Liver (tissue), 3 donors: ENCODE measurements around the gene CSNK1D.

Experiments used
- CTCF ChIP-seq: fragments of 150-350 bp; IDR thresholded peaks from 2 replicates; pipeline ENCODE4 v1.5.1; 2017; ENCODE audit warnings: improper control_type of control experiment, low read depth, low read length; ENCODE audit not compliant: missing input control
- EGR1 ChIP-seq, 2 donors: IDR thresholded peaks; 2 replicates each; pipeline ENCODE4 v1.6.1; 2016 to 2018; ENCODE audit warnings: antibody characterized with exemption in 2 of 2, low read depth in 2 of 2
- HNF4G ChIP-seq: IDR thresholded peaks from 2 replicates; pipeline ENCODE4 v1.6.1; 2016; ENCODE audit warnings: antibody characterized with exemption
- JUND ChIP-seq, 2 donors: IDR thresholded peaks; 2 replicates each; pipeline ENCODE4 v1.6.1; 2016; ENCODE audit warnings: antibody characterized with exemption in 2 of 2
- MAX ChIP-seq: IDR thresholded peaks from 2 replicates; pipeline ENCODE4 v1.6.1; 2016; ENCODE audit warnings: antibody characterized with exemption
- RAD21 ChIP-seq, 2 donors: IDR thresholded peaks; 2 replicates each; pipeline ENCODE4 v1.6.1; 2016; ENCODE audit warnings: antibody characterized with exemption in 2 of 2, mild to moderate bottlenecking in 2 of 2
- RXRA ChIP-seq, 2 donors: IDR thresholded peaks; 2 replicates each; pipeline ENCODE4 v1.6.1; 2017 to 2018; ENCODE audit warnings: antibody characterized with exemption in 2 of 2, mild to moderate bottlenecking in 1 of 2
- TAF1 ChIP-seq: conservative IDR thresholded peaks from 2 replicates; pipeline ENCODE4 v1.6.1; 2016; ENCODE audit warnings: antibody characterized with exemption, mild to moderate bottlenecking
- YY1 ChIP-seq: IDR thresholded peaks from 2 replicates; pipeline ENCODE4 v1.6.1; 2016; ENCODE audit warnings: antibody characterized with exemption, mild to moderate bottlenecking
- TF ChIP-seq, protein P1 (sequence below): IDR thresholded peaks from 2 replicates; pipeline ENCODE4 v1.6.1; 2016; ENCODE audit warnings: antibody characterized with exemption
- TF ChIP-seq, protein P2 (sequence below): IDR thresholded peaks from 2 replicates; pipeline ENCODE4 v1.6.1; 2016; ENCODE audit warnings: antibody characterized with exemption, mild to moderate bottlenecking
- donor health status: healthy.
- donor health status: healthy.

GRCh38 chr17:82224666-82225065 lies 48.8 kb downstream of the CSNK1D start:
- TF ChIP-seq CTCF: no peak
- TF ChIP-seq, protein P1, sequence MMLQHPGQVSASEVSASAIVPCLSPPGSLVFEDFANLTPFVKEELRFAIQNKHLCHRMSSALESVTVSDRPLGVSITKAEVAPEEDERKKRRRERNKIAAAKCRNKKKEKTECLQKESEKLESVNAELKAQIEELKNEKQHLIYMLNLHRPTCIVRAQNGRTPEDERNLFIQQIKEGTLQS: no peak
- TF ChIP-seq RAD21 (IDR thresholded peaks at IDR 0.05): no peak
- TF ChIP-seq YY1: no peak
- TF ChIP-seq JUND (IDR thresholded peaks at IDR 0.05): no peak
- no peak for TF ChIP-seq HNF4G
- TF ChIP-seq, protein P2, sequence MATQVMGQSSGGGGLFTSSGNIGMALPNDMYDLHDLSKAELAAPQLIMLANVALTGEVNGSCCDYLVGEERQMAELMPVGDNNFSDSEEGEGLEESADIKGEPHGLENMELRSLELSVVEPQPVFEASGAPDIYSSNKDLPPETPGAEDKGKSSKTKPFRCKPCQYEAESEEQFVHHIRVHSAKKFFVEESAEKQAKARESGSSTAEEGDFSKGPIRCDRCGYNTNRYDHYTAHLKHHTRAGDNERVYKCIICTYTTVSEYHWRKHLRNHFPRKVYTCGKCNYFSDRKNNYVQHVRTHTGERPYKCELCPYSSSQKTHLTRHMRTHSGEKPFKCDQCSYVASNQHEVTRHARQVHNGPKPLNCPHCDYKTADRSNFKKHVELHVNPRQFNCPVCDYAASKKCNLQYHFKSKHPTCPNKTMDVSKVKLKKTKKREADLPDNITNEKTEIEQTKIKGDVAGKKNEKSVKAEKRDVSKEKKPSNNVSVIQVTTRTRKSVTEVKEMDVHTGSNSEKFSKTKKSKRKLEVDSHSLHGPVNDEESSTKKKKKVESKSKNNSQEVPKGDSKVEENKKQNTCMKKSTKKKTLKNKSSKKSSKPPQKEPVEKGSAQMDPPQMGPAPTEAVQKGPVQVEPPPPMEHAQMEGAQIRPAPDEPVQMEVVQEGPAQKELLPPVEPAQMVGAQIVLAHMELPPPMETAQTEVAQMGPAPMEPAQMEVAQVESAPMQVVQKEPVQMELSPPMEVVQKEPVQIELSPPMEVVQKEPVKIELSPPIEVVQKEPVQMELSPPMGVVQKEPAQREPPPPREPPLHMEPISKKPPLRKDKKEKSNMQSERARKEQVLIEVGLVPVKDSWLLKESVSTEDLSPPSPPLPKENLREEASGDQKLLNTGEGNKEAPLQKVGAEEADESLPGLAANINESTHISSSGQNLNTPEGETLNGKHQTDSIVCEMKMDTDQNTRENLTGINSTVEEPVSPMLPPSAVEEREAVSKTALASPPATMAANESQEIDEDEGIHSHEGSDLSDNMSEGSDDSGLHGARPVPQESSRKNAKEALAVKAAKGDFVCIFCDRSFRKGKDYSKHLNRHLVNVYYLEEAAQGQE: no peak
- no peak for TF ChIP-seq EGR1 (IDR thresholded peaks at IDR 0.05; ENCODE audit: low read depth in 2 of 2)
- no peak for TF ChIP-seq TAF1
- TF ChIP-seq RXRA (IDR thresholded peaks at IDR 0.05): no peak
- no peak for TF ChIP-seq MAX
